Endothelial cell of umbilical vein (primary cell): ENCODE measurements around the gene NME5. TPM values are rescaled to one million over a fixed set of nuclear protein-coding genes. Genes with fewer than 3 reads are reported as not detected.
"Not testable (repeated sequence)": the region's sequence is repeated elsewhere in the genome, so short reads cannot be mapped to it uniquely, and the experiment has no call there.

Experiments
- BruUV-seq: library from RNA; stranded (reverse); fragments of 400-500 nt; replicated peaks from 2 replicates; lab custom pipeline; 2021; lab: Mats Ljungman, UMichigan
- CTCF ChIA-PET: fragments of 300-600, 350-600 bp; sonication (Branson Sonifier 250); formaldehyde crosslinking; loops from one replicate; lab custom pipeline; 2021; ENCODE audit warnings: antibody characterized with exemption, inconsistent platforms; lab: Charles Lee
- POLR2A ChIA-PET: fragments of 300-600, 350-600 bp; sonication (Branson Sonifier 250); formaldehyde crosslinking; loops from one replicate; lab custom pipeline; 2021; ENCODE audit warnings: antibody characterized with exemption, inconsistent platforms; lab: Charles Lee
- DNase-seq: peaks from one replicate; pipeline ENCODE4 v3.0.0-alpha.2; 2011; ENCODE audit warnings: low read depth, low spot score
- FAIRE-seq: peaks from 2 replicates; lab custom pipeline; 2011; peaks lifted over from hg19 to GRCh38; lab: Jason Lieb, UNC
- H2AFZ ChIP-seq: 2 replicates; pipeline ENCODE4 v1.6.0; 2012; ENCODE audit warnings: low read depth, low read length, control low read depth, inconsistent platforms
- H3K27ac ChIP-seq: 2 replicates; pipeline ENCODE4 v1.5.1; 2011; ENCODE audit warnings: low read depth, mild to moderate bottlenecking, control low read depth, low read length, moderate library complexity; ENCODE audit not compliant: insufficient read depth
- H3K27me3 ChIP-seq, 2 experiments: 2 replicates each; pipeline versions ENCODE4 v1.6.0 to v1.6.1; 2011; ENCODE audit warnings: low read length in 2 of 2, mixed read lengths in 1 of 2; ENCODE audit not compliant: control insufficient read depth in 2 of 2, insufficient read depth in 2 of 2
- H3K36me3 ChIP-seq, 2 experiments: 2 replicates in 1 of 2; 3 replicates in 1 of 2; pipeline ENCODE4 v1.5.1; 2011; ENCODE audit warnings: low read length in 2 of 2, mild to moderate bottlenecking in 1 of 2, moderate library complexity in 1 of 2; ENCODE audit not compliant: control insufficient read depth in 2 of 2, insufficient read depth in 2 of 2; ENCODE audit errors: extremely low read depth in 1 of 2
- H3K4me1 ChIP-seq: 3 replicates; pipeline ENCODE4 v1.5.1; 2011; ENCODE audit warnings: mild to moderate bottlenecking, low read length; ENCODE audit not compliant: control insufficient read depth, insufficient read depth; ENCODE audit errors: extremely low read depth
- H3K4me2 ChIP-seq: 2 replicates; pipeline ENCODE4 v1.6.1; 2011; ENCODE audit warnings: low read length, control low read depth, mixed read lengths; ENCODE audit not compliant: insufficient read depth
- H3K4me3 ChIP-seq, 3 experiments: fragments of 200-600 bp in 1 of 3; sonication (generic), shearing (Covaris generic) in 1 of 3; replicated peaks in 1 of 3; 2 replicates each; pipeline ENCODE4 v1.5.1; 2011 to 2016; ENCODE audit warnings: control low read depth in 3 of 3, low read length in 3 of 3, mild to moderate bottlenecking in 2 of 3, inconsistent platforms in 1 of 3, low read depth in 1 of 3, moderate library complexity in 1 of 3; ENCODE audit not compliant: insufficient read depth in 1 of 3
- H3K79me2 ChIP-seq: 2 replicates; pipeline ENCODE4 v1.6.0; 2012; ENCODE audit warnings: low read length, inconsistent platforms; ENCODE audit not compliant: control insufficient read depth, insufficient read depth
- H3K9ac ChIP-seq: replicated peaks from 2 replicates; pipeline ENCODE3; 2011; ENCODE audit warnings: low read length, control low read depth; ENCODE audit not compliant: insufficient read depth; ENCODE audit errors: extremely low read depth
- H3K9me1 ChIP-seq: replicated peaks from 3 replicates; pipeline ENCODE4 v1.6.0; 2011; ENCODE audit warnings: mild to moderate bottlenecking, low read length; ENCODE audit not compliant: control insufficient read depth, insufficient read depth; ENCODE audit errors: extremely low read depth
- H3K9me3 ChIP-seq: replicated peaks from 2 replicates; pipeline ENCODE4 v1.5.1; 2012; ENCODE audit warnings: low read length, inconsistent platforms; ENCODE audit not compliant: control insufficient read depth, insufficient read depth
- H4K20me1 ChIP-seq: replicated peaks from 2 replicates; pipeline ENCODE3; 2011; ENCODE audit warnings: mild to moderate bottlenecking, low read length; ENCODE audit not compliant: control insufficient read depth, insufficient read depth; ENCODE audit errors: extremely low read depth
- EZH2 ChIP-seq: IDR thresholded peaks from 2 replicates; pipeline ENCODE4 v1.6.1; 2012; ENCODE audit warnings: borderline replicate concordance, low read depth, mild to moderate bottlenecking, moderate library complexity, low read length, inconsistent platforms; ENCODE audit not compliant: severe bottlenecking
- FOS ChIP-seq: IDR thresholded peaks from 2 replicates; pipeline ENCODE4 v1.6.1; 2011; ENCODE audit warnings: mild to moderate bottlenecking, low read length, moderate library complexity, borderline replicate concordance; ENCODE audit not compliant: insufficient read depth
- GATA2 ChIP-seq: IDR thresholded peaks from 2 replicates; pipeline ENCODE4 v1.7.0; 2011; ENCODE audit warnings: low read depth, mild to moderate bottlenecking, moderate library complexity, mixed read lengths, low read length; ENCODE audit not compliant: insufficient read length, insufficient read depth
- JUN ChIP-seq: IDR thresholded peaks from 2 replicates; pipeline ENCODE4 v1.6.1; 2011; ENCODE audit warnings: borderline replicate concordance, low read depth; ENCODE audit not compliant: insufficient read length, insufficient read depth
- MYC ChIP-seq: IDR thresholded peaks from one replicate; pipeline ENCODE4 v1.6.1; 2011; ENCODE audit warnings: mild to moderate bottlenecking, low read depth, low read length
- POLR2A ChIP-seq: IDR thresholded peaks from 2 replicates; pipeline ENCODE4 v1.6.1; 2012; ENCODE audit warnings: low read depth, mild to moderate bottlenecking, control low read depth, low read length
- dilution Hi-C: fragments of 300-500 bp; cut with MboI; formaldehyde crosslinking; loops from one replicate; pipeline ENCODE4 v1.15.0; 2019; ENCODE audit warnings: low sequenced_read_pairs; ENCODE audit not compliant: extremely low pct_ligation_motif_present
- intact Hi-C: fragments of 100-400 bp; cut with micrococcal nuclease; formaldehyde crosslinking; loops from one replicate; pipeline ENCODE4 v1.10.0; 2022
- polyA plus RNA-seq, 4 experiments: library from polyadenylated mRNA; depleted of rRNA in 3 of 4; stranded (reverse) in 3 of 4; unstranded in 1 of 4; fragments of >200 nt; gene quantifications; 2 replicates each; pipeline versions ENCODE4 v1.2.1 to v1.2.3, GENCODE V29; 2011 to 2012; ENCODE audit warnings: missing spikeins in 1 of 4
- total RNA-seq: library from RNA; stranded (reverse); gene quantifications from 2 replicates; pipeline ENCODE4 v1.2.3, GENCODE V29; 2021

Gene NME5
- total and polyA plus RNA-seq, 2 donors (not counting 3 experiments of a cell fraction or from before 2014, with no cell fraction given), result 0.11 to 1.5 TPM

GRCh38 chr5:138149530-138149929, 10.3 kb upstream of the NME5 start:
- no peak overlapping the region for H3K27ac ChIP-seq
- TF ChIP-seq GATA2 (no peak), MYC (no peak), EZH2 (no peak)
- H2AFZ ChIP-seq, result no peak overlapping the region
- H3K27me3 ChIP-seq, result no peaks in the 10 kb centered on the region
- BruUV-seq, result no TSS peak
- H4K20me1 ChIP-seq, result no peaks in the 10 kb centered on the region
- no peaks in the 10 kb centered on the region for H3K9me1 ChIP-seq
- H3K36me3 ChIP-seq, result no peaks in the 10 kb centered on the region
- FAIRE-seq (no peak), DNase-seq (no peak)
- ChIA-PET CTCF (interaction anchor here (1.2 kb wide), 1 partner anchor 16 kb away, joined by 6 read pairs; no protein-coding TSS in a partner anchor), POLR2A (no interaction called here)
- H3K4me2 ChIP-seq, result no peak overlapping the region
- H3K79me2 ChIP-seq, result no peaks in the 10 kb centered on the region
- H3K4me3 ChIP-seq, result no peak overlapping the region
- H3K9ac ChIP-seq, result no peak overlapping the region
- dilution Hi-C loops (no loop called here), intact Hi-C loops (no loop called here)
- H3K4me1 ChIP-seq, result peaks cover 9% of the 10 kb centered on the region
- no peaks in the 10 kb centered on the region for H3K9me3 ChIP-seq

- H4K20me1 ChIP-seq, result no peaks in the 10 kb centered on the region
- DNase-seq, result peak; percentile 66
- no peaks in the 10 kb centered on the region for H3K9me3 ChIP-seq
- H3K4me1 ChIP-seq, result peaks cover 9% of the 10 kb centered on the region
- FAIRE-seq, result peak; percentile 96
- no peak overlapping the region for H3K27ac ChIP-seq
- H3K9ac ChIP-seq, result no peak overlapping the region
- H3K4me3 ChIP-seq, result no peak overlapping the region
- dilution Hi-C loops (no loop called here), intact Hi-C loops (no loop called here)
- ChIA-PET CTCF (interaction anchor here (1.0 to 1.2 kb wide), 2 partner anchors 16 to 113 kb away, joined by 5 to 6 read pairs; no protein-coding TSS in a partner anchor), POLR2A (no interaction called here)
- no peaks in the 10 kb centered on the region for H3K79me2 ChIP-seq
- H3K4me2 ChIP-seq, result no peak overlapping the region
- no peaks in the 10 kb centered on the region for H3K27me3 ChIP-seq
- no peaks in the 10 kb centered on the region for H3K9me1 ChIP-seq
- no TSS peak for BruUV-seq
- no peak for TF ChIP-seq POLR2A
- TF ChIP-seq JUN, result peak; percentile 42
- TF ChIP-seq FOS, result peak; percentile 73
- no peaks in the 10 kb centered on the region for H3K36me3 ChIP-seq
- H2AFZ ChIP-seq, result peak overlapping the region; percentile 25
Observed at GRCh38 chr5:138148811-138149210, 9.6 kb upstream of the NME5 start.

GRCh38 chr5:138143578-138143977, 4.3 kb upstream of the NME5 start:
- H3K27ac ChIP-seq, H3K79me2 ChIP-seq, H4K20me1 ChIP-seq, DNase-seq, H3K9me1 ChIP-seq, H3K4me3 ChIP-seq, H3K9ac ChIP-seq, H2AFZ ChIP-seq, H3K4me2 ChIP-seq, FAIRE-seq, dilution Hi-C loops, BruUV-seq, intact Hi-C loops, H3K4me1 ChIP-seq, H3K27me3 ChIP-seq, H3K9me3 ChIP-seq, POLR2A ChIA-PET, H3K36me3 ChIP-seq: not testable (repeated sequence)
- CTCF ChIA-PET, result interaction anchor here (1.5 to 1.6 kb wide), 2 partner anchors 10 to 365 kb away, joined by 4 read pairs; no protein-coding TSS in a partner anchor
